HepG2 (cell line): ENCODE data around the gene BAG3. TPM values are rescaled to one million over a fixed set of nuclear protein-coding genes. Genes with fewer than 3 reads are reported as not detected.

ENCODE experiments used
- JDP2 ChIP-seq: sonication (generic); formaldehyde crosslinking; IDR thresholded peaks from 2 replicates; pipeline ENCODE4 v1.8.1; 2022; ENCODE audit warnings: missing genetic modification reagents, borderline replicate concordance
- KLF16 ChIP-seq, 2 experiments: sonication (generic) in 1 of 2; formaldehyde crosslinking in 1 of 2; IDR thresholded peaks; 2 replicates each; pipeline versions ENCODE4 v1.6.1 to v1.8.0; 2016 to 2023; ENCODE audit warnings: missing genetic modification reagents in 2 of 2, missing compliant biosample characterization in 1 of 2
- MEF2D ChIP-seq: sonication (generic); formaldehyde crosslinking; IDR thresholded peaks from 2 replicates; pipeline ENCODE4 v1.5.1; 2020; ENCODE audit warnings: mild to moderate bottlenecking, missing genetic modification reagents
- ONECUT2 ChIP-seq: sonication (generic); formaldehyde crosslinking; IDR thresholded peaks from 2 replicates; pipeline ENCODE4 v1.4.0; 2020; ENCODE audit warnings: missing genetic modification reagents
- PCBP2 ChIP-seq: fragments of 200-400 bp; formaldehyde crosslinking; optimal IDR thresholded peaks from 2 replicates; pipeline ENCODE3; 2018; ENCODE audit warnings: low read length, low read depth; ENCODE audit not compliant: poor library complexity, severe bottlenecking
- RAD21 ChIP-seq: fragments of 450-650 bp; formaldehyde crosslinking; IDR thresholded peaks from 2 replicates; pipeline ENCODE4 v1.5.0; 2020; ENCODE audit warnings: mild to moderate bottlenecking
- RERE ChIP-seq: IDR thresholded peaks from 2 replicates; pipeline ENCODE4 v1.6.1; 2016; ENCODE audit warnings: low read depth, missing genetic modification reagents, missing compliant biosample characterization
- SP1 ChIP-seq, 2 experiments: fragments of 450-650 bp in 1 of 2; sonication (generic) in 1 of 2; formaldehyde crosslinking in 1 of 2; IDR thresholded peaks; 2 replicates each; pipeline versions ENCODE4 v1.4.0 to v1.6.1; 2016 to 2020; ENCODE audit warnings: missing genetic modification reagents in 1 of 2
- SPEN ChIP-seq: sonication (generic); formaldehyde crosslinking; IDR thresholded peaks from 2 replicates; pipeline ENCODE4 v1.5.1; 2020; ENCODE audit warnings: low read depth, mild to moderate bottlenecking, missing genetic modification reagents
- ZBTB10 ChIP-seq: sonication (generic); formaldehyde crosslinking; IDR thresholded peaks from 2 replicates; pipeline ENCODE4 v1.4.0; 2020; ENCODE audit warnings: missing genetic modification reagents, borderline replicate concordance
- ZNF124 ChIP-seq: sonication (generic); formaldehyde crosslinking; IDR thresholded peaks from 2 replicates; pipeline ENCODE4 v1.4.0; 2020; ENCODE audit warnings: missing genetic modification reagents
- ZNF431 ChIP-seq: sonication (generic); formaldehyde crosslinking; IDR thresholded peaks from 2 replicates; pipeline ENCODE4 v1.9.0; 2022; ENCODE audit warnings: missing genetic modification reagents, low read depth, mild to moderate bottlenecking, borderline replicate concordance
- ZNF563 ChIP-seq: sonication (generic); formaldehyde crosslinking; IDR thresholded peaks from 2 replicates; pipeline ENCODE4 v1.8.0; 2022; ENCODE audit warnings: mild to moderate bottlenecking, moderate library complexity, missing genetic modification reagents
- ZNF607 ChIP-seq: sonication (generic); formaldehyde crosslinking; IDR thresholded peaks from 2 replicates; pipeline ENCODE4 v1.5.1; 2020; ENCODE audit warnings: missing genetic modification reagents, mild to moderate bottlenecking, borderline replicate concordance
- ZNF691 ChIP-seq: sonication (generic); formaldehyde crosslinking; IDR thresholded peaks from 2 replicates; pipeline ENCODE4 v1.4.0; 2020; ENCODE audit warnings: missing genetic modification reagents, low read depth, mild to moderate bottlenecking, borderline replicate concordance
- ZNF792 ChIP-seq: IDR thresholded peaks from 2 replicates; pipeline ENCODE4 v1.6.1; 2016
- polyA plus RNA-seq, 8 experiments: library from polyadenylated mRNA; depleted of rRNA in 3 of 8; stranded (reverse) in 7 of 8; unstranded in 1 of 8; fragments of >200 nt; fragmentation: Illumina TruSeq in 4 of 8; extraction: Trizol in 4 of 8; gene quantifications; 2 replicates each; pipeline versions ENCODE4 v1.2.1 to v1.2.3, GENCODE V29; 2011 to 2016; ENCODE audit warnings: low read depth in 4 of 8, missing spikeins in 1 of 8, mixed read lengths in 1 of 8; ENCODE audit not compliant: insufficient read depth in 1 of 8
- total RNA-seq, 5 experiments: library from RNA; depleted of rRNA; stranded (reverse); fragments of >200 nt; fragmentation: Illumina TruSeq; extraction: Trizol; gene quantifications; 2 replicates each; pipeline ENCODE4 v1.2.3, GENCODE V29; 2016; ENCODE audit warnings: low read depth in 1 of 5
- TF ChIP-seq, protein P1 (sequence below): sonication (generic); formaldehyde crosslinking; conservative IDR thresholded peaks from 2 replicates; pipeline ENCODE4 v1.4.0; 2020; ENCODE audit warnings: missing genetic modification reagents

The BAG3 gene
- total and polyA plus RNA-seq, 2 of the 13 experiments (the other 11 are each of a cell fraction or from before 2014, with no cell fraction given) = 2.9 to 6.7 TPM

DNA sequence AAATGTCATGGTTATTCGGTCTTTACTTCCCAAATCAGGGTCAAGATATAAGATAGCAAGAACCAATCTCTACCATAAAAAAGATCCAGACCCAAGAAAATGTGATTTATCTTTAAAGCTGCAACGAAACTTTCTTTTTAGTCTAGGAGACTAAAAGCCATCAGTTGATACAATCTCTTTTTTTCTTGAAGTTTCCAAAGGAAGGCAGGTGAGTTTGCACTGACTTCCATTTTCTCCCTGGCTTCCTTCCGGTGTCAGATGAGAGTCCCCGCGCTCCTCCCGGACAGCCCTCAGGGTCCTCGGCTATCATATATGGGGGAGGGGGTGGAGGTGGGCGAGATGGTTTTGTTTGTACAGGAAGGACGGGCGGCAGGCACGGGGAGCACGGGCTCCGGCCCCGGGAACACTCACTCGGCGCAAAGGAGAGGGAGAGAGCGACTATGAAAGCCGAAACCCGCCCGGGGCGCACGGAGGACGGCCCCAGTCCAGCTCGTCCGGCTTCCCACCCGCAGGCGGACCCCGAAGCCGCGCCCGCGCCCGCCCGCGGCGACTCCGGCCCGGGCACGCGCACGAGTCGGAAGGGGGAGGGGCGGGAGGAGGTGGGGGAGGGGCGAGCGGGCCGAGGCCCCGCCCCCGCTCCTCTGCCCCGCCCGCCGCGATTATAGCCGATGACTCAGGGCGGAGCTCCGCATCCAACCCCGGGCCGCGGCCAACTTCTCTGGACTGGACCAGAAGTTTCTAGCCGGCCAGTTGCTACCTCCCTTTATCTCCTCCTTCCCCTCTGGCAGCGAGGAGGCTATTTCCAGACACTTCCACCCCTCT lies at the start of gene BAG3 (continued):
- TF ChIP-seq, protein P1, sequence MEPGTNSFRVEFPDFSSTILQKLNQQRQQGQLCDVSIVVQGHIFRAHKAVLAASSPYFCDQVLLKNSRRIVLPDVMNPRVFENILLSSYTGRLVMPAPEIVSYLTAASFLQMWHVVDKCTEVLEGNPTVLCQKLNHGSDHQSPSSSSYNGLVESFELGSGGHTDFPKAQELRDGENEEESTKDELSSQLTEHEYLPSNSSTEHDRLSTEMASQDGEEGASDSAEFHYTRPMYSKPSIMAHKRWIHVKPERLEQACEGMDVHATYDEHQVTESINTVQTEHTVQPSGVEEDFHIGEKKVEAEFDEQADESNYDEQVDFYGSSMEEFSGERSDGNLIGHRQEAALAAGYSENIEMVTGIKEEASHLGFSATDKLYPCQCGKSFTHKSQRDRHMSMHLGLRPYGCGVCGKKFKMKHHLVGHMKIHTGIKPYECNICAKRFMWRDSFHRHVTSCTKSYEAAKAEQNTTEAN (CRISPR knock-in tag) = peak; percentile 36; the same call in 1 of the 2 replicates
- no peak for TF ChIP-seq SP1 (IDR thresholded peaks at IDR 0.05)
- TF ChIP-seq SP1 (CRISPR knock-in tag; IDR thresholded peaks at IDR 0.05) = peak; percentile 53; the same call in 1 of the 2 replicates
- TF ChIP-seq ZBTB10 (CRISPR knock-in tag) = no peak
- peak in 1 of 2 experiments; percentile 17; a peak in 1 of 4 replicates for TF ChIP-seq KLF16 (CRISPR knock-in tag; IDR thresholded peaks at IDR 0.05)
- no peak for TF ChIP-seq RERE (CRISPR knock-in tag)
- TF ChIP-seq ZNF792 (CRISPR knock-in tag) = peak; percentile 36; the same call in 1 of the 2 replicates
- no peak for TF ChIP-seq JDP2 (CRISPR knock-in tag)
- 0 out of 2 replicates have a peak, but pooled peaks have one; percentile 10 for TF ChIP-seq ONECUT2 (CRISPR knock-in tag)
- 0 out of 2 replicates have a peak, but pooled peaks have one; percentile 17 for TF ChIP-seq ZNF691
- peak; percentile 41; the same call in 1 of the 2 replicates for TF ChIP-seq MEF2D (CRISPR knock-in tag)
- TF ChIP-seq ZNF124 (CRISPR knock-in tag) = 0 out of 2 replicates have a peak, but pooled peaks have one; percentile 23
- TF ChIP-seq ZNF607 = no peak
- peak; percentile 29; the same call in 1 of the 2 replicates for TF ChIP-seq ZNF431 (CRISPR knock-in tag)
- peak; percentile 67 for TF ChIP-seq SPEN
- TF ChIP-seq PCBP2 = no peak
- TF ChIP-seq ZNF563 (CRISPR knock-in tag) = 0 out of 2 replicates have a peak, but pooled peaks have one; percentile 9
- no peak for TF ChIP-seq RAD21 (CRISPR knock-in tag)
